Measurements from ENCODE around the gene MXI1.
"Not testable (repeated sequence)": the region's sequence is repeated elsewhere in the genome, so short reads cannot be mapped to it uniquely, and the experiment has no call there.

MXI1 gene

GRCh38 chr10:110184398-110184797 lies 23.0 kb upstream of the MXI1 start:
- DNase-seq: no peak

GRCh38 chr10:110185646-110186182 lies 21.7 kb upstream of the MXI1 start:
- DNase-seq: not testable (repeated sequence)

- no peak for DNase-seq
Observed at GRCh38 chr10:110190170-110190569, 17.2 kb upstream of the MXI1 start.

GRCh38 chr10:110192552-110192951 lies 14.9 kb upstream of the MXI1 start:
- no peak for DNase-seq

GRCh38 chr10:110200503-110200902 lies 6.9 kb upstream of the MXI1 start:
- no peak for DNase-seq

GRCh38 chr10:110201046-110201445 lies 6.4 kb upstream of the MXI1 start:
- DNase-seq: not testable (repeated sequence)

- no peak for DNase-seq
Observed at GRCh38 chr10:110203500-110204455, 3.6 kb upstream of the MXI1 start.

GRCh38 chr10:110205051-110205675 lies 2.2 kb upstream of the MXI1 start:
- DNase-seq: no peak

- DNase-seq: peak; percentile 38
Observed at GRCh38 chr10:110207805-110208613, 604 bp downstream of the MXI1 start.

- DNase-seq: peak; percentile 48
Observed at GRCh38 chr10:110208614-110209453, 1.4 kb downstream of the MXI1 start.

- DNase-seq: peak; percentile 68
Observed at GRCh38 chr10:110209454-110209925, 2.1 kb downstream of the MXI1 start.

GRCh38 chr10:110209926-110210673 lies 2.7 kb downstream of the MXI1 start:
- DNase-seq: peak; percentile 52

GRCh38 chr10:110210674-110211464 lies 3.5 kb downstream of the MXI1 start:
- peak; percentile 97 for DNase-seq

- DNase-seq: peak; percentile 30
Observed at GRCh38 chr10:110211465-110211843, 4.0 kb downstream of the MXI1 start.

GRCh38 chr10:110212119-110213006 lies 5.0 kb downstream of the MXI1 start:
- peak; percentile 56 for DNase-seq

- no peak for DNase-seq
Observed at GRCh38 chr10:110214371-110214826, 7.0 kb downstream of the MXI1 start.

GRCh38 chr10:110215286-110216170 lies 8.1 kb downstream of the MXI1 start:
- DNase-seq: no peak

- DNase-seq: no peak
Observed at GRCh38 chr10:110216240-110216639, 8.8 kb downstream of the MXI1 start.

Measured in activated CD4-positive, alpha-beta T cell treated with anti-CD3 and anti-CD28 coated beads, Interleukin-10, Interleukin-2, amounts not matched to agents 100 ng/mL and 50 ng/mL, durations not matched to agents 16 hours and 8 hours (primary cell).